Measurements from ENCODE around the gene INO80B. TPM values are rescaled to one million over a fixed set of nuclear protein-coding genes. Genes with fewer than 3 reads are reported as not detected.
"Not testable (repeated sequence)": the region's sequence is repeated elsewhere in the genome, so short reads cannot be mapped to it uniquely, and the experiment has no call there.

INO80B gene
- total and polyA plus RNA-seq, 9 of the 15 experiments (the other 6 are each of a cell fraction or from before 2014, with no cell fraction given) = 0.41 to 22.6 (median 9.0) TPM

DNA sequence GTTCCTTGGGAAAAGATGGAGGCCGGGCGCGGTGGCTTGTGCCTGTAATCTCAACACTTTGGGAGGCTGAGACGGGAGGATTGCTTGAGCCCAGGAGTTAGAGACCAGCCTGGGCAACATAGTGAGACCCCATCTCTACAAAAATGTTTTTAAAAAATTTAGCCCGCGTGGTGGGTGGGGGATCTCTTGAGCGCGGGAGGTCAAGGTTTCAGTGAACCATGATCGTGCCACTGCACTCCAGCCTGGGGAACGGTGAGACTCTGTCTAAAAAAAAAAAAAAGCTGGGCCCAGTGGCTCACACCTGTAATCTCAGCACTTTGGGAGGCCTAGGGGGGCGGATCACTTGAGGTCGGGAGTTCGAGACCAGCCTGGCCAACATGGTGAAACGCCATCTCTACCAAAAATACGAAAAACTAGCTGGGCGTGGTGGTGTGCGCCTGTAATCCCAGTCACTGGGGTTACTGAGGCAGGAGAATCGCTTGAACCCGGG, 28.8 kb downstream of the INO80B start:
- Histone ChIP-seq H3K9ac (ENCODE audit: insufficient read depth in 1 of 2, low read depth in 2 of 2, low read length in 2 of 2) (peak overlapping the region; percentile 83 to 93; a peak in 3 of 4 replicates), H2AFZ (ENCODE audit: low read depth, low read length) (peak overlapping the region; percentile 100), H3K4me1 (replicated peaks in 1 of 2; ENCODE audit: control insufficient read depth in 2 of 2, insufficient read depth in 2 of 2, low read length in 2 of 2) (peaks cover 8 to 23% of the 10 kb centered on the region in 2 experiments; a peak in 4 of 5 replicates), H3K36me3 (ENCODE audit: control insufficient read depth, insufficient read depth, low read length) (peaks cover 31% of the 10 kb centered on the region), H3K4me2 (ENCODE audit: insufficient read depth, low read length) (peak overlapping the region; percentile 99), H3K79me2 (ENCODE audit: control insufficient read depth, insufficient read depth, low read length) (peaks cover 32% of the 10 kb centered on the region), H3K4me3 (peak overlapping the region; percentile 86)
- CTCF ChIA-PET (ENCODE audit: low intra/inter-chr PET ratio) = interaction anchor here (0.6 to 2.0 kb wide), 4 partner anchors 48 to 104 kb away, joined by 4 to 12 read pairs (median 5); no protein-coding TSS in a partner anchor
- DNase-seq (ENCODE audit: extremely low read depth in 1 of 4, low spot score in 3 of 4); H3K9me1 ChIP-seq (ENCODE audit: control insufficient read depth, insufficient read depth, low read length); H4K20me1 ChIP-seq (replicated peaks; ENCODE audit: control insufficient read depth, insufficient read depth, low read length); FAIRE-seq; ATAC-seq; BruUV-seq (replicated peaks); H3K9me3 ChIP-seq (replicated peaks; ENCODE audit: control insufficient read depth, insufficient read depth, low read depth, low read length); H3K27ac ChIP-seq (ENCODE audit: extremely low read depth, low read depth, low read length); in situ Hi-C loops (cut with MboI); H3K27me3 ChIP-seq (ENCODE audit: control insufficient read depth in 2 of 2, insufficient read depth in 2 of 2, low read length in 2 of 2): not testable (repeated sequence)
- intact Hi-C loops (cut with micrococcal nuclease) = loop anchor here (1.0 to 2.0 kb wide), 5 partner anchors 20 to 104 kb away; partner anchors contain the start of genes AUP1, HTRA2 and INO80B
- 35% methylated on average over 18 of the region's 19 CpGs for WGBS (ENCODE audit: insufficient coverage, low coverage, missing lambda C conversion rate)
- POLR2A ChIA-PET = interaction anchor here (0.9 to 3.9 kb wide), 5 partner anchors 11 to 106 kb away, joined by 4 to 28 read pairs (median 5); partner anchors contain the start of genes AUP1, HTRA2 and MRPL53
- TF ChIP-seq BCOR (IDR thresholded peaks at IDR 0.05) (peak; percentile 56; the same call in 1 of the 2 replicates), RCOR1 (IDR thresholded peaks at IDR 0.05; ENCODE audit: borderline replicate concordance in 1 of 2, low read depth in 2 of 2, low read length in 2 of 2) (peak in 1 of 2 experiments; percentile 3; a peak in 1 of 4 replicates), KDM1A (IDR thresholded peaks at IDR 0.05) (peak; percentile 51 to 65; a peak in 1 of 4 replicates), SMARCA5 (IDR thresholded peaks at IDR 0.05) (peak; percentile 56; the same call in 1 of the 2 replicates), ZNF121 (CRISPR knock-in tag; conservative IDR thresholded peaks at IDR 0.05) (peak; percentile 97), RBM25 (IDR thresholded peaks at IDR 0.05; ENCODE audit: low read depth, low read length, severe bottlenecking) (peak; percentile 70)

Data from K562 (cell line).